K562 (cell line): ENCODE data around the gene SHH. TPM values are rescaled to one million over a fixed set of nuclear protein-coding genes. Genes with fewer than 3 reads are reported as not detected.

Experiments
- IRF2 ChIP-seq: sonication (generic); formaldehyde crosslinking; IDR thresholded peaks from 2 replicates; pipeline ENCODE4 v1.8.1; 2022; ENCODE audit warnings: mild to moderate bottlenecking, missing genetic modification reagents
- SOX6 ChIP-seq: fragments of 450-650 bp; IDR thresholded peaks from 2 replicates; pipeline ENCODE4 v1.6.1; 2014; ENCODE audit warnings: mild to moderate bottlenecking
- SRSF3 ChIP-seq: fragments of 200-400 bp; formaldehyde crosslinking; IDR thresholded peaks from 2 replicates; pipeline ENCODE4 v1.6.1; 2016; ENCODE audit warnings: mild to moderate bottlenecking, low read length, moderate library complexity; ENCODE audit not compliant: insufficient read depth
- U2AF2 ChIP-seq: fragments of 200-400 bp; formaldehyde crosslinking; optimal IDR thresholded peaks from 2 replicates; pipeline ENCODE3; 2017; ENCODE audit warnings: low read depth, mild to moderate bottlenecking, low read length
- ZBTB8A ChIP-seq: fragments of 450-650 bp; IDR thresholded peaks from 2 replicates; pipeline ENCODE4 v1.6.1; 2018; ENCODE audit warnings: mild to moderate bottlenecking, moderate library complexity; ENCODE audit not compliant: partially characterized antibody
- ZNF551 ChIP-seq: fragments of 250-450 bp; sonication (Bioruptor Pico); IDR thresholded peaks from 2 replicates; pipeline ENCODE4 v1.5.0; 2021; ENCODE audit warnings: mild to moderate bottlenecking, moderate library complexity
- polyA plus RNA-seq, 8 experiments: library from polyadenylated mRNA; depleted of rRNA in 4 of 8; stranded (reverse) in 5 of 8; unstranded in 3 of 8; fragments of >200 nt; fragmentation: Nextera tagmentation in 2 of 8; fragmentation: Illumina TruSeq in 1 of 8; extraction: Ambion mirVana in 2 of 8; extraction: Trizol in 1 of 8; gene quantifications; 2 replicates each; pipeline versions ENCODE4 v1.2.1 to v1.2.3, GENCODE V29; 2011 to 2014; ENCODE audit warnings: inconsistent platforms in 1 of 8, missing spikeins in 1 of 8
- total RNA-seq, 7 experiments: library from RNA; depleted of rRNA in 6 of 7; stranded (reverse); fragments of >200 nt in 6 of 7; fragmentation: Illumina TruSeq in 2 of 7; extraction: Trizol in 2 of 7; gene quantifications; 2 replicates each; pipeline versions ENCODE4 v1.2.1 to v1.2.3, GENCODE V29; 2011 to 2021; ENCODE audit warnings: low replicate concordance in 1 of 7
- TF ChIP-seq, protein P1 (sequence below), 2 experiments: fragments of 450-650 bp; IDR thresholded peaks; 2 replicates each; pipeline ENCODE4 v1.6.1; 2016; ENCODE audit warnings: mild to moderate bottlenecking in 2 of 2, borderline replicate concordance in 1 of 2, low read depth in 1 of 2, moderate library complexity in 1 of 2

SHH gene
- total and polyA plus RNA-seq, 9 of the 15 experiments (the other 6 are each of a cell fraction or from before 2014, with no cell fraction given) = 0.09 TPM; not detected in 8

GRCh38 chr7:155756322-155756721, 55.9 kb downstream of the SHH start (continued):
- TF ChIP-seq, protein P1, sequence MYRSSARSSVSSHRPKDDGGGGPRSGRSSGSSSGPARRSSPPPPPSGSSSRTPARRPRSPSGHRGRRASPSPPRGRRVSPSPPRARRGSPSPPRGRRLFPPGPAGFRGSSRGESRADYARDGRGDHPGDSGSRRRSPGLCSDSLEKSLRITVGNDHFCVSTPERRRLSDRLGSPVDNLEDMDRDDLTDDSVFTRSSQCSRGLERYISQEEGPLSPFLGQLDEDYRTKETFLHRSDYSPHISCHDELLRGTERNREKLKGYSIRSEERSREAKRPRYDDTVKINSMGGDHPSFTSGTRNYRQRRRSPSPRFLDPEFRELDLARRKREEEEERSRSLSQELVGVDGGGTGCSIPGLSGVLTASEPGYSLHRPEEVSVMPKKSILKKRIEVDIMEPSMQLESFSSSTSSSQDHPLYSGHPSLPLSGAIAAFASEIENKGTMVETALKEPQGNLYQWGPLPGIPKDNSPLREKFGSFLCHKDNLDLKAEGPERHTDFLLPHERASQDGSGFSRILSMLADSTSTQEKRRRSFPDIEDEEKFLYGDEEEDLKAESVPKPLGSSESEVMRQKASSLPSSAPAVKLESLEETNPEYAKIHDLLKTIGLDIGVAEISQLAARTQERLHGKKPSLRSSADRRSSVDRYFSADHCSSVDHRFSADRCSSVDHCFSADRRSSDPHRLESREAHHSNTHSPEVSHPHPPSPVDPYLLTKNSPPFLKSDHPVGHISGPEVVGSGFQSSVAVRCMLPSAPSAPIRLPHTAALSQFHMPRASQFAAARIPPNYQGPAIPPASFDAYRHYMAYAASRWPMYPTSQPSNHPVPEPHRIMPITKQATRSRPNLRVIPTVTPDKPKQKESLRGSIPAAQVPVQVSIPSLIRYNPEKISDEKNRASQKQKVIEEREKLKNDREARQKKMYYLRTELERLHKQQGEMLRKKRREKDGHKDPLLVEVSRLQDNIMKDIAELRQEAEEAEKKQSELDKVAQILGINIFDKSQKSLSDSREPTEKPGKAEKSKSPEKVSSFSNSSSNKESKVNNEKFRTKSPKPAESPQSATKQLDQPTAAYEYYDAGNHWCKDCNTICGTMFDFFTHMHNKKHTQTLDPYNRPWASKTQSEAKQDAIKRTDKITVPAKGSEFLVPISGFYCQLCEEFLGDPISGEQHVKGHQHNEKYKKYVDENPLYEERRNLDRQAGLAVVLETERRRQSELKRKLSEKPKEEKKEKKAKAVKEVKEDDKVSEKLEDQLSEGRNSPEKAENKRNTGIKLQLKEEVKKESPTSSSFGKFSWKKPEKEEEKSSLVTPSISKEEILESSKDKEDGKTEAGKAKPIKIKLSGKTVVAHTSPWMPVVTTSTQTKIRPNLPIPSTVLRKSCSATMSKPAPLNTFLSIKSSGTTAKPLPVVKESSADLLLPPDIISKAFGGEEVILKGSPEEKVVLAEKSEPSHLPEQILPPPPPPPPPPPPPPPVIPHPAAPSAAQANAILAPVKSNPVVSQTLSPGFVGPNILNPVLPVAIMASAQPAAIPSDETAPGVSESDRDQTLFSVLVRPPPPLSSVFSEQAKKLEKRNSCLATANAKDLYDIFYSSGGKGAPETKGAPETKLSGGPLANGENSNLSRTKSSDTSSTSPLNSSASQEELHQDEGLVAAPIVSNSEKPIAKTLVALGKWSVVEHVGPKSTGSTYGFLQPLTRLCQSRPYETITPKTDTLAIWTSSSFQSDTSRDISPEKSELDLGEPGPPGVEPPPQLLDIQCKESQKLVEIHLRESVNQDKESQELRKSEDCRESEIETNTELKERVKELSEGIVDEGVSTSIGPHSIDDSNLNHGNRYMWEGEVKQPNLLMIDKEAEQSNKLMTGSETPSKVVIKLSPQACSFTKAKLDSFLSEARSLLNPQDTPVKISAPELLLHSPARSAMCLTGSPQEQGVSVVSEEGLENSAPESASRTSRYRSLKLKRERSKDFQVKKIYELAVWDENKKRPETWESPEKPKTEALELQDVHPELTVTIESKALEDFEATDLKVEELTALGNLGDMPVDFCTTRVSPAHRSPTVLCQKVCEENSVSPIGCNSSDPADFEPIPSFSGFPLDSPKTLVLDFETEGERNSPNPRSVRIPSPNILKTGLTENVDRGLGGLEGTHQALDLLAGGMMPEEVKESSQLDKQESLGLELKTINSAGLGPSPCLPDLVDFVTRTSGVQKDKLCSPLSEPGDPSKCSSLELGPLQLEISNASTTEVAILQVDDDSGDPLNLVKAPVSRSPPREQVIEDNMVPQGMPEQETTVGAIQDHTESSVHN (IDR thresholded peaks at IDR 0.05; ENCODE audit: borderline replicate concordance in 1 of 2, low read depth in 1 of 2) = no peak
- TF ChIP-seq IRF2 (CRISPR knock-in tag) = no peak
- no peak for TF ChIP-seq SRSF3
- no peak for TF ChIP-seq ZNF551 (CRISPR knock-in tag)
- TF ChIP-seq ZBTB8A = no peak
- no peak for TF ChIP-seq U2AF2
- TF ChIP-seq SOX6 = no peak
- TF ChIP-seq, all 486 proteins: peak for 0
